HepG2 (cell line): ENCODE results near the gene POLR3K. TPM values are rescaled to one million over a fixed set of nuclear protein-coding genes. Genes with fewer than 3 reads are reported as not detected.

Experiments used
- CERS6 ChIP-seq: sonication (generic); formaldehyde crosslinking; IDR thresholded peaks from 2 replicates; pipeline ENCODE4 v1.5.0; 2020; ENCODE audit warnings: missing genetic modification reagents
- DRAP1 ChIP-seq: IDR thresholded peaks from 2 replicates; pipeline ENCODE4 v1.6.1; 2016; ENCODE audit warnings: missing genetic modification reagents, missing compliant biosample characterization
- ETV6 ChIP-seq: sonication (generic); formaldehyde crosslinking; conservative IDR thresholded peaks from 2 replicates; pipeline ENCODE4 v1.4.0; 2020; ENCODE audit warnings: missing genetic modification reagents
- FOSL2 ChIP-seq: sonication (generic); formaldehyde crosslinking; IDR thresholded peaks from 2 replicates; pipeline ENCODE4 v1.4.0; 2020; ENCODE audit warnings: missing genetic modification reagents
- HOXA9 ChIP-seq: sonication (generic); formaldehyde crosslinking; IDR thresholded peaks from 2 replicates; pipeline ENCODE4 v1.8.1; 2022; ENCODE audit warnings: missing genetic modification reagents, mild to moderate bottlenecking, moderate library complexity, borderline replicate concordance
- KIAA2018 ChIP-seq: sonication (generic); formaldehyde crosslinking; IDR thresholded peaks from 2 replicates; pipeline ENCODE4 v1.5.0; 2020; ENCODE audit warnings: mild to moderate bottlenecking, missing genetic modification reagents, borderline replicate concordance
- PATZ1 ChIP-seq: sonication (generic); formaldehyde crosslinking; IDR thresholded peaks from 2 replicates; pipeline ENCODE4 v1.4.0; 2020; ENCODE audit warnings: missing genetic modification reagents
- SPEN ChIP-seq: sonication (generic); formaldehyde crosslinking; IDR thresholded peaks from 2 replicates; pipeline ENCODE4 v1.5.1; 2020; ENCODE audit warnings: low read depth, mild to moderate bottlenecking, missing genetic modification reagents
- TRIM24 ChIP-seq: sonication (generic); formaldehyde crosslinking; IDR thresholded peaks from 2 replicates; pipeline ENCODE4 v1.8.0; 2022; ENCODE audit warnings: mild to moderate bottlenecking, missing genetic modification reagents
- ZBTB37 ChIP-seq: sonication (generic); formaldehyde crosslinking; IDR thresholded peaks from 2 replicates; pipeline ENCODE4 v1.4.0; 2020; ENCODE audit warnings: mild to moderate bottlenecking, missing genetic modification reagents
- ZNF292 ChIP-seq: sonication (generic); formaldehyde crosslinking; IDR thresholded peaks from 2 replicates; pipeline ENCODE4 v1.8.1; 2022; ENCODE audit warnings: mild to moderate bottlenecking, low read depth, missing genetic modification reagents, borderline replicate concordance
- ZNF510 ChIP-seq: sonication (generic); formaldehyde crosslinking; IDR thresholded peaks from 2 replicates; pipeline ENCODE4 v1.4.0; 2020; ENCODE audit warnings: low read depth, mild to moderate bottlenecking, missing genetic modification reagents
- ZNF580 ChIP-seq: IDR thresholded peaks from 2 replicates; pipeline ENCODE4 v1.6.1; 2016; ENCODE audit warnings: low read depth, borderline replicate concordance
- ZSCAN22 ChIP-seq: sonication (generic); formaldehyde crosslinking; IDR thresholded peaks from 2 replicates; pipeline ENCODE4 v1.4.0; 2020; ENCODE audit warnings: mild to moderate bottlenecking, missing genetic modification reagents
- polyA plus RNA-seq, 8 experiments: library from polyadenylated mRNA; depleted of rRNA in 3 of 8; stranded (reverse) in 7 of 8; unstranded in 1 of 8; fragments of >200 nt; fragmentation: Illumina TruSeq in 4 of 8; extraction: Trizol in 4 of 8; gene quantifications; 2 replicates each; pipeline versions ENCODE4 v1.2.1 to v1.2.3, GENCODE V29; 2011 to 2016; ENCODE audit warnings: low read depth in 4 of 8, missing spikeins in 1 of 8, mixed read lengths in 1 of 8; ENCODE audit not compliant: insufficient read depth in 1 of 8
- total RNA-seq, 5 experiments: library from RNA; depleted of rRNA; stranded (reverse); fragments of >200 nt; fragmentation: Illumina TruSeq; extraction: Trizol; gene quantifications; 2 replicates each; pipeline ENCODE4 v1.2.3, GENCODE V29; 2016; ENCODE audit warnings: low read depth in 1 of 5

POLR3K gene
- total and polyA plus RNA-seq, 2 of the 13 experiments (the other 11 are each of a cell fraction or from before 2014, with no cell fraction given) = 14.8 to 18.8 TPM

GRCh38 chr16:76535-77272, 23.3 kb upstream of the POLR3K start (continued):
- no peak for TF ChIP-seq ZNF580 (CRISPR knock-in tag)
- TF ChIP-seq DRAP1 (CRISPR knock-in tag) = peak; percentile 61
- TF ChIP-seq ZNF510 (CRISPR knock-in tag) = no peak
- TF ChIP-seq SPEN (CRISPR knock-in tag) = peak; percentile 6; the same call in 1 of the 2 replicates
- no peak for TF ChIP-seq TRIM24 (CRISPR knock-in tag)
- TF ChIP-seq KIAA2018 (CRISPR knock-in tag) = 0 out of 2 replicates have a peak, but pooled peaks have one; percentile 9
- no peak for TF ChIP-seq ZBTB37 (CRISPR knock-in tag)
- peak; percentile 66 for TF ChIP-seq FOSL2 (CRISPR knock-in tag)
- peak; percentile 99 for TF ChIP-seq PATZ1 (CRISPR knock-in tag)
- no peak for TF ChIP-seq ZSCAN22 (CRISPR knock-in tag)
- TF ChIP-seq ZNF292 = no peak
- no peak for TF ChIP-seq HOXA9 (CRISPR knock-in tag)
- TF ChIP-seq CERS6 (CRISPR knock-in tag) = no peak
- TF ChIP-seq ETV6 (CRISPR knock-in tag) = no peak
